GM12878 (cell line): ENCODE data around the gene SLC2A4.

Experiments used
- EP300 ChIP-seq, 2 experiments: fragments of 150-350 bp in 1 of 2; IDR thresholded peaks; 2 replicates each; pipeline ENCODE4 v1.6.1; 2011 to 2012; ENCODE audit warnings: low read depth in 2 of 2, low read length in 2 of 2, borderline replicate concordance in 1 of 2, improper control_type of control experiment in 1 of 2, inconsistent platforms in 1 of 2; ENCODE audit not compliant: control insufficient read depth in 1 of 2
- EZH2 ChIP-seq: IDR thresholded peaks from 2 replicates; pipeline ENCODE4 v1.6.1; 2012; ENCODE audit warnings: low read depth, mild to moderate bottlenecking, control low read depth, inconsistent platforms, low read length, borderline replicate concordance; ENCODE audit not compliant: control insufficient read depth
- FOXK2 ChIP-seq: fragments of 450-650 bp; IDR thresholded peaks from 2 replicates; pipeline ENCODE4 v1.6.1; 2017; ENCODE audit warnings: mild to moderate bottlenecking, moderate library complexity
- GATAD2B ChIP-seq: fragments of 450-650 bp; conservative IDR thresholded peaks from 2 replicates; pipeline ENCODE4 v1.6.1; 2017; ENCODE audit warnings: low read depth, mild to moderate bottlenecking, moderate library complexity
- POLR2A ChIP-seq: IDR thresholded peaks from 2 replicates; pipeline ENCODE4 v1.6.1; 2011; ENCODE audit warnings: low read depth, mild to moderate bottlenecking, low read length
- POLR2AphosphoS5 ChIP-seq: IDR thresholded peaks from 2 replicates; pipeline ENCODE4 v1.6.1; 2011; ENCODE audit warnings: mild to moderate bottlenecking, low read length, inconsistent platforms
- SIN3A ChIP-seq: IDR thresholded peaks from 2 replicates; pipeline ENCODE4 v1.6.1; 2012; ENCODE audit warnings: low read depth, low read length, improper control_type of control experiment
- TAF1 ChIP-seq: IDR thresholded peaks from 2 replicates; pipeline ENCODE4 v1.6.1; 2011; ENCODE audit warnings: mild to moderate bottlenecking, low read depth, low read length, borderline replicate concordance
- TF ChIP-seq, protein P1 (sequence below), 3 experiments: IDR thresholded peaks in 2 of 3; conservative IDR thresholded peaks in 1 of 3; 2 replicates each; pipeline ENCODE4 v1.5.1; 2011; ENCODE audit warnings: low read depth in 3 of 3, low read length in 3 of 3, mild to moderate bottlenecking in 3 of 3, control low read depth in 2 of 3, moderate library complexity in 2 of 3, inconsistent platforms in 1 of 3, mixed read lengths in 1 of 3; ENCODE audit not compliant: control insufficient read depth in 2 of 3, insufficient read depth in 1 of 3; ENCODE audit errors: extremely low read depth in 1 of 3

DNA sequence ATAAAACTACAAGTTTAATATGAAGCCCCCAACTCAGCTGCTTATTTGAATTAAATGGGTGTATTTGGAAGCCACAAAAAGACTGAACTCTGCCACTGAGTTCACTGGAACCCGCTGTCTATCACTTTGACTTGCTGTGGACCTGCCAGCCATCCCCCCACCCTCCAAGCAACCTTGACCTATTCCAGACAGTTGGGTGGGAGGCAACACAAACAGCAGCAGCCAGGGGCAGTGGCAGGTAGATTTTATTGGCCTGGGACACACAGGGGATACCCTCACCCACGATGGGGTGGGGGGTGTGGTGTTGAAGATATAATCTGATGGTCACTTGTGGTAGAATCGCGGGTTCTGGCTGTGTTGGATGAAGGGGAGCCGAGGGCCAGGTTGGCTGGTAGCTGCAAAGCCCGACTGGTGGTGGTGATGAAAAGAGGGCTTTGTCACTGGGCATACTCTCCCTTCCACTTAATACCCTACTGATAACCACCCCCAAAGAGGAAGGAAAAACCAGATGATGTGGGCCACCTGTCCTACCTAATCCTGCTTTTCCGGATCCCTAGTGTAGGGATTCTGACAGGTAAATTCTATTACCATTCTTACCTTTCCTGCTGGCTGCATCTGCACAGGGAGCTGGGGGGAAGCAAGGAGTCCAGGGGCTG lies 31.0 kb downstream of the SLC2A4 start:
- no peak for TF ChIP-seq GATAD2B
- TF ChIP-seq SIN3A = no peak
- no peak for TF ChIP-seq EZH2
- TF ChIP-seq, protein P1, sequence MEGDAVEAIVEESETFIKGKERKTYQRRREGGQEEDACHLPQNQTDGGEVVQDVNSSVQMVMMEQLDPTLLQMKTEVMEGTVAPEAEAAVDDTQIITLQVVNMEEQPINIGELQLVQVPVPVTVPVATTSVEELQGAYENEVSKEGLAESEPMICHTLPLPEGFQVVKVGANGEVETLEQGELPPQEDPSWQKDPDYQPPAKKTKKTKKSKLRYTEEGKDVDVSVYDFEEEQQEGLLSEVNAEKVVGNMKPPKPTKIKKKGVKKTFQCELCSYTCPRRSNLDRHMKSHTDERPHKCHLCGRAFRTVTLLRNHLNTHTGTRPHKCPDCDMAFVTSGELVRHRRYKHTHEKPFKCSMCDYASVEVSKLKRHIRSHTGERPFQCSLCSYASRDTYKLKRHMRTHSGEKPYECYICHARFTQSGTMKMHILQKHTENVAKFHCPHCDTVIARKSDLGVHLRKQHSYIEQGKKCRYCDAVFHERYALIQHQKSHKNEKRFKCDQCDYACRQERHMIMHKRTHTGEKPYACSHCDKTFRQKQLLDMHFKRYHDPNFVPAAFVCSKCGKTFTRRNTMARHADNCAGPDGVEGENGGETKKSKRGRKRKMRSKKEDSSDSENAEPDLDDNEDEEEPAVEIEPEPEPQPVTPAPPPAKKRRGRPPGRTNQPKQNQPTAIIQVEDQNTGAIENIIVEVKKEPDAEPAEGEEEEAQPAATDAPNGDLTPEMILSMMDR (IDR thresholded peaks at IDR 0.05 in 2 of 3, conservative IDR thresholded peaks at IDR 0.05 in 1 of 3; ENCODE audit: control insufficient read depth in 2 of 3, extremely low read depth in 1 of 3, insufficient read depth in 1 of 3, low read depth in 3 of 3, low read length in 3 of 3) = no peak
- no peak for TF ChIP-seq TAF1
- no peak for TF ChIP-seq EP300 (IDR thresholded peaks at IDR 0.05; ENCODE audit: borderline replicate concordance in 1 of 2, control insufficient read depth in 1 of 2, low read depth in 2 of 2, low read length in 2 of 2)
- TF ChIP-seq POLR2A = peak; percentile 31
- no peak for TF ChIP-seq POLR2AphosphoS5
- no peak for TF ChIP-seq FOXK2
